ENCODE results near the gene CYP4F3.

Gene CYP4F3

DNA sequence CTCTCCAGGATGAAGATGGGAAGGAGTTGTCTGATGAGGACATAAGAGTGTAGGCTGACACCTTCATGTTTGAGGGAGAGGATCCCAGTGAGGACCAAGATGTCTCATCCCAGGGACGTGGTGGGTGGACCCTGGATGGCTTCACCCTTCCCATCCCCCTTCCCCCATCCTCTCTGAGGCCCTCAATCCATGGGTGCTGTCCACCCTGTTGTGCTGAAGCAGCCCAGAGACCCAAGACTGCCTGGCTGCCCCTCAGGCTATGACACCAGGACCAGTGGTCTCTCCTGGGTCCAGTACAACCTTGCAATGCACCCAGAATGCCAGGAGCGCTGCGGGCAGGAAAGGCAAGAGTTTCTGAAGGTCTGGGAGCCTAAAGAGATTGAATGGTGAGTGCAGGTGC is 28.7 kb downstream of the CYP4F3 start:
- no peak for DNase-seq (ENCODE audit: low read depth)
- TF ChIP-seq, protein P1, sequence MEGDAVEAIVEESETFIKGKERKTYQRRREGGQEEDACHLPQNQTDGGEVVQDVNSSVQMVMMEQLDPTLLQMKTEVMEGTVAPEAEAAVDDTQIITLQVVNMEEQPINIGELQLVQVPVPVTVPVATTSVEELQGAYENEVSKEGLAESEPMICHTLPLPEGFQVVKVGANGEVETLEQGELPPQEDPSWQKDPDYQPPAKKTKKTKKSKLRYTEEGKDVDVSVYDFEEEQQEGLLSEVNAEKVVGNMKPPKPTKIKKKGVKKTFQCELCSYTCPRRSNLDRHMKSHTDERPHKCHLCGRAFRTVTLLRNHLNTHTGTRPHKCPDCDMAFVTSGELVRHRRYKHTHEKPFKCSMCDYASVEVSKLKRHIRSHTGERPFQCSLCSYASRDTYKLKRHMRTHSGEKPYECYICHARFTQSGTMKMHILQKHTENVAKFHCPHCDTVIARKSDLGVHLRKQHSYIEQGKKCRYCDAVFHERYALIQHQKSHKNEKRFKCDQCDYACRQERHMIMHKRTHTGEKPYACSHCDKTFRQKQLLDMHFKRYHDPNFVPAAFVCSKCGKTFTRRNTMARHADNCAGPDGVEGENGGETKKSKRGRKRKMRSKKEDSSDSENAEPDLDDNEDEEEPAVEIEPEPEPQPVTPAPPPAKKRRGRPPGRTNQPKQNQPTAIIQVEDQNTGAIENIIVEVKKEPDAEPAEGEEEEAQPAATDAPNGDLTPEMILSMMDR (conservative IDR thresholded peaks at IDR 0.05; ENCODE audit: control insufficient read depth, insufficient read depth, low read depth, low read length): no peak
- H3K4me3 ChIP-seq (ENCODE audit: control insufficient read depth, low read depth, low read length): no peak overlapping the region

DNA sequence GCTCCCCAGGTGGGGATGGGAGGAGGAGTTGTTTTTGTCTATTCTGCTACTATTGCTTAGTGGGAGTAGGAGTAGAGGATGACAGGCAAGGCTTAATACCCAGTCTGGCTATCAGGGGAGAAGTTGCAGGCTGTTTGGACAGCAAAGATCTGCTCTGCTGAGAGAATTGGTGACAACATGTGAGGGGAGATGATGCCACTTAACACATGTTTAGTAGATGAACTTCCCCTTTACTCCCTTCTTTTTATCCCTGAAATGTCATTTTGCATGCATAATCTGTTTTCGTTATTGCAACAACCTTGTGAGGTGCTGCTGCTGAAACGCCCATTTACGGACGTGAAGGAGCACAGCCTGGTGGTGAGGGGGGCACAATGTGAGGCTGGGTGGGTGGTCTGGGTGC is 29.2 kb downstream of the CYP4F3 start:
- H3K4me3 ChIP-seq (ENCODE audit: control insufficient read depth, low read depth, low read length): no peak overlapping the region
- TF ChIP-seq, protein P1 (conservative IDR thresholded peaks at IDR 0.05; ENCODE audit: control insufficient read depth, insufficient read depth, low read depth, low read length): no peak
- no peak for DNase-seq (ENCODE audit: low read depth)

- H3K4me3 ChIP-seq (ENCODE audit: control insufficient read depth, low read depth, low read length): no peak overlapping the region
- TF ChIP-seq, protein P1 (conservative IDR thresholded peaks at IDR 0.05; ENCODE audit: control insufficient read depth, insufficient read depth, low read depth, low read length): no peak
- no peak for DNase-seq (ENCODE audit: low read depth)
Measured at GRCh38 chr19:15671237-15671821, 30.6 kb downstream of the CYP4F3 start.

DNA sequence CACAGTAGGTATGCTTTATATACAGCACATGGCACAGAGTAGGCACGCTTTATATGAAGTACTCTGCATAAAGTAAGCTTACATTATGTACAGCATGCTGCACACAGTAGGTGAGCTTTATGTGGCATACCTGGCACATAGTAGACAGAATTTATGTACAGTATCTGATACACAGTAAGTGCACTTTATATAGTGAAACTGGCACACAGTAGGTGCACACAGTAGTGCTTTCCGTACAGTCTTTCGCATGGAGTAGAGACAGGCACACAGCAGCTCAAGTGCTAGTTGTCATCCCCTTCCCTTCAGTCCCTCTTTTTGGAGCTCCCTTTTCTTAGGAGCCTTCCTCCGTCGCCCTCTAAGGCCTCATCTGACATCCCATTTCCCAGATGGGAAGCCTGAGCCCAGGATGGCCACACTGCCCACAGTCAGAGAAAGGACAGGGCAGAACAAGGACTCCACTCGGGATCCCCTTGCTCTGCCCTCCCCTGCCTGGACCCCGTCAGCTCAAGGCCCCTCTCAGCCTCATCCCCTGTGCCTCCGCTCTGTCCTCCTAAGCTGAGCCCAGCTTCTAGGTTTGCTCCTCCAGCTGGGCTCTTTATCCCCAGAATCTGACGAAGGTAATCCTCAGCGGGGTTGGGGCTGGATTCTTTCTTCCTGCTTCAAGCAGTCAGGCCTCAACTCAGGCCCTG is 31.3 kb downstream of the CYP4F3 start:
- TF ChIP-seq, protein P1 (conservative IDR thresholded peaks at IDR 0.05; ENCODE audit: control insufficient read depth, insufficient read depth, low read depth, low read length): no peak
- no peak for DNase-seq (ENCODE audit: low read depth)
- no peak overlapping the region for H3K4me3 ChIP-seq (ENCODE audit: control insufficient read depth, low read depth, low read length)

- peak; percentile 43 for DNase-seq (ENCODE audit: low read depth)
- TF ChIP-seq, protein P1 (conservative IDR thresholded peaks at IDR 0.05; ENCODE audit: control insufficient read depth, insufficient read depth, low read depth, low read length): no peak
- H3K4me3 ChIP-seq (ENCODE audit: control insufficient read depth, low read depth, low read length): no peak within 1 kb of the TSS
Measured at GRCh38 chr19:15672580-15673175, 32.0 kb downstream of the CYP4F3 start, which contains the start of gene CYP4F12. CYP4F12 (plus strand) TSS chr19:15673087; CDS start chr19:15673530, 443 bp downstream.

- no peak for DNase-seq (ENCODE audit: low read depth)
- no peak overlapping the region for H3K4me3 ChIP-seq (ENCODE audit: control insufficient read depth, low read depth, low read length)
- TF ChIP-seq, protein P1 (conservative IDR thresholded peaks at IDR 0.05; ENCODE audit: control insufficient read depth, insufficient read depth, low read depth, low read length): no peak
Measured at GRCh38 chr19:15673176-15673654, 32.5 kb downstream of the CYP4F3 start.

Measured in fibroblast of mammary gland (primary cell).